RCC 7860 (cell line): ENCODE results near the gene SOWAHC.
A peak's percentile ranks its signal among the peaks of the same experiment; 100 is the strongest.
"Not testable (repeated sequence)": the region's sequence is repeated elsewhere in the genome, so short reads cannot be mapped to it uniquely, and the experiment has no call there.

ENCODE experiments used
- DNase-seq: peaks from one replicate; pipeline ENCODE4 v3.0.0-alpha.2; 2015; ENCODE audit warnings: low spot score
- FAIRE-seq: peaks from 2 replicates; lab custom pipeline; 2012; peaks lifted over from hg19 to GRCh38; lab: Jason Lieb, UNC

The SOWAHC gene

GRCh38 chr2:109613922-109614714 lies at the start of gene SOWAHC, which contains the start of gene SEPTIN10:
SOWAHC (plus strand) TSS chr2:109614364; CDS start chr2:109614490, 126 bp downstream.
SEPTIN10 (minus strand) TSS chr2:109613966; CDS start chr2:109613827, 139 bp downstream.
- no peak for FAIRE-seq

DNA sequence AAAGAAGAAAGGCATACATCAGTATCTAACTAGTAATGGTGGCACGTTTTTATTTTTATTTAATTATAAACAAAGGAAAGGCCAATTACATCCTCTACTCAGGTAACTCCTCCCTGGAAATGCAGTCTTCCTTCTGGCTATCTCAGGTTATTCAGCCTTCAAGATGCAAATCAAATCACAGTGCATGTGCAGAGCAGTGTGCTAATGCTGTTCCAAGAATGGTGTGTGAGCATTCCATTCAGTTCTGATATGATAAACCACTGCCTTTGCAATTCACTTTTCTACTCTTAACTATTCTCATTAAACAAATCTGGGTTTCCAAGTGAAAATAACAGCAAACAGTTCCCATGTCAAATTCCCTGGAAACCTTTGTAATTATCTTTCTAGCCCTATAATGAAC lies 38.8 kb upstream of the SOWAHC start:
- no peak for DNase-seq
- no peak for FAIRE-seq

More at GRCh38 chr2:109613922-109614714, at the start of gene SOWAHC, which contains the start of gene SEPTIN10:
- DNase-seq = peak; percentile 99

DNA sequence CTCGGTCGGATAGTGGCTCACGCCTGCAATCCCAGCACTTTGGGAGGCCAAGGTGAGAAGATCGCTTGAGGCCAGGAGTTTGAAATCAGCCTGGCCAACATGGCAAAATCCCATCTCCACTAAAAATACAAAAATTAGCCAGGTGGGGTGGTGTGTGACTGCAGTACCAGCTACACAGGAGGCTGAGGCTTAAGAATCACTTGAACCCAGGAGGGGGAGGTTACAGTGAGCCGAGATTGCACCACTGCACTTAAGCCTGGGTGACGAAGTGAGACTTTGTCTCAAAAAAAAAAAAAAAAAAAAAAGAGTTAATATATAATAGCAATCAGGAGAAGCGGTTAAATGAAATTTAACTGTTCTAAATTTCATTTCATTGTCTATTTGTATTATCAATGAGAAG lies 36.5 kb upstream of the SOWAHC start:
- not testable (repeated sequence) for FAIRE-seq

DNA sequence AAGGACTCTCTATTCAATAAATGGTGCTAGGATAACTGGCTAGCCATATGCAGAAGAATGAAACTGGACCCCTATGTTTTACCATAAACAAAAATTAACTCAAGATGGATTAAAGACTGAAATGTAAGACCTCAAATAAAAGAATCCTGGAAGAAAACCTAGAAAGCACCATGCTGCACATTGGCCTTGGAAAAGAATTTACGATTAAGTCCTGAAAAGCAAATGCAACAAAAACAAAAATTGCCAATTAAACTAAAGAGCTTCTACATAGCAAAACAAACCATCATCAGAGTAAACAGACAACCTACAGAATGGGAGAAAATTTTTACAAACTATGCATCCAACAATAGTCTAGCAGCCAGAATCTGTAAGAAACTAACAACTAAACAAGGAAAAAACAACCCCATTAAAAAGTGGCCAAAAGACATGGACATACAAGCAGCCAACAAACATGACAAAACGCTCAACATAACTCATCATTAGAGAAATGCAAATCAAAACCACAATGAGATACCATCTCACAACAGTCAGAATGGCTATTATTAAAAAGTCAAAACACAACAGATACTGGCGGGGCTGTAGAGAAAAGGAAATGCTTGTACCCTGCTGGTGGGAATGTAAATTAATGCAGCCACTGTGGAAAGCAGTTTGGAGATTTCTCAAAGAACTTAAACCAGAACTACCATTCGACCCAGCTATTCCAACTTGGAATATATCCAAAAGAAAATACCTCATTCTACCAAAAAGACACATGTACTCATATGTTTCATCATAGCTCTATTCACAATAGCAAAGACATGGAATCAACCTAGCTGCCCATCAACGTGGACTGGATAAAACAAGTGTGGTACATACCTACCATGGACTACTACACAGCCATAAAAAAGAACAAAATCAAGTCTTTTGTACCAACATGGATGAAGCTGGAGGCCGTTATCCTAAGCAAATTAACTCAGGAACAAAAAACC lies 31.0 kb upstream of the SOWAHC start:
- FAIRE-seq = no peak
- DNase-seq = no peak

More for the DNA sequence above, 36.5 kb upstream of the SOWAHC start:
- DNase-seq = not testable (repeated sequence)

DNA sequence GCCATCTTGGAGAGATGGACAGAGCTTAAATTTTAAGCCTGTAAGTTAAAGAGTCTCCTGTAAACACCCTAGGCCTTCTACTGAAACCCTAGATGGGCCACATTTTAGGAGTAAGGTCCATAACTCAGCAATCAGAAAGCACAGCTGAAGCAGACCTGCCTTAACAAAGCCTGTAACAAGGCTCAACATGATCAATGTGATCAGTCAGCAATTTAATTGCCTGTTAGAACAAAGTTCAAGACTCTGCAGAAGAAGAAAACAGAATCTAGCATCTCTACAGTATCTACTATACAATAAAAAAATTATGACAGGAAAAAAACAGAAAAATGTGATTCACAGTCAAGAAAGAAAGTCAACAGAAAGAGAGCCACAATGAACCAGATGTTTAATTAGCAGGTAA lies 27.5 kb upstream of the SOWAHC start:
- FAIRE-seq (no peak), DNase-seq (no peak)

GRCh38 chr2:109591206-109591605 lies 23.0 kb upstream of the SOWAHC start:
- FAIRE-seq (no peak), DNase-seq (no peak)

DNA sequence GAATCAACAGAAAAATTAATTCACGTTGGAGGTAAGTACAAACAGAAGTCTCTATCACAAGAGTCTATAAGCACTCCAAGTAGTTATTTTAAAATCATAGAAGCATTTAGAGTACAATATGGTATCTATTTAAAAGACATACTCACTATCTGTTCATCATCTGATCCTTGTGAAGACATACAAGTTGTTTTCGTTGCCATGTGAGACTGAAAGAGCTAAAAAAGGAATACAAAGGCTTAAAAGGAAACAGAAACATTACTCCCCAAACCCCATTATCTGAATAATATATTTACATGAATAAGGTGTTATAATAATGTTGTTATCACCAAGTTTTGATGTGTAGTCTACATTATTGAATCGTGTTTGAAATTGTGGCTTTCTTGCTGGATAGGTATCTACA lies 21.3 kb upstream of the SOWAHC start:
- DNase-seq = no peak

GRCh38 chr2:109594246-109594885 lies 19.8 kb upstream of the SOWAHC start:
- no peak for DNase-seq
- FAIRE-seq = no peak

More for the DNA sequence above, 21.3 kb upstream of the SOWAHC start:
- no peak for FAIRE-seq

- FAIRE-seq = no peak
These were observed 18.5 kb upstream of the SOWAHC start for GRCh38 chr2:109595644-109596043.

DNA sequence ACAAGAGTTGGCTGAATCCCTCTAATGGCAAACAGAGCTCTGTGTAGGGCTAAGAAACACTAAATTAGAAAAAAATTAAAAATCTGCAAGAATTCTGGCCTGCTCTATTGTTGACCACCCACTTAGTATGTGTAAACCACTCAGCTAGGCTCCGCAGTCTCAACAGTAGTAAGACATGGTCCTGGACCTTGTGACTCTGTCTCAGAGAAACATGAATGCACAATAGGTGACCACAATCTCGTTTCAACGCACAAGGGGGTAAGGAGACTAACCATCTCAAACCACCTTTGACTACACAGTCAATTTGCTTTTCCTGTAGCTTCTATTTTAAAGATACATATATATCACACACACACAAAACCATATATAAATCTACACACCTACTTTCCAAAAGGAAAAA lies 16.9 kb upstream of the SOWAHC start:
- FAIRE-seq = no peak
- DNase-seq = no peak

More at GRCh38 chr2:109595644-109596043, 18.5 kb upstream of the SOWAHC start:
- no peak for DNase-seq

DNA sequence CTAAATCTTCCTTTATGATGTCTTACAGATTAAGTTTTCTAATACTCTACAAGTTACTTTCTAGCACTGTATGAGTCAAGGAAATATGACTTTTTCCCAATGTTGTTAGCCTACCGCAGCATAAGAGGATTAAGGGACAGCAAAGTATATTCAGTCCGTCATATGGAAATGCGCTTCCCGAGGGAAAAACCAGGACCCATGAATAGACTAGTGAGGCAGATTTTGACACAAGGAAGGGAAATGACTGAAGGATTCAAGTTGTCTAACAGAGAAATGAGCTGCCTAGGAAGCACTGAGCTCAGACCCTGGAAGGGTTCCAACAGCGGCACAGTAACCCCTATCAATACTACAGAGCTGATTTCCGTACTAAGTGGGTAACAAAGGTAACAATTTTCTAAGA lies 12.4 kb upstream of the SOWAHC start:
- no peak for FAIRE-seq
- no peak for DNase-seq

- no peak for DNase-seq
- no peak for FAIRE-seq
These were observed 11.5 kb upstream of the SOWAHC start for GRCh38 chr2:109602617-109603188.

DNA sequence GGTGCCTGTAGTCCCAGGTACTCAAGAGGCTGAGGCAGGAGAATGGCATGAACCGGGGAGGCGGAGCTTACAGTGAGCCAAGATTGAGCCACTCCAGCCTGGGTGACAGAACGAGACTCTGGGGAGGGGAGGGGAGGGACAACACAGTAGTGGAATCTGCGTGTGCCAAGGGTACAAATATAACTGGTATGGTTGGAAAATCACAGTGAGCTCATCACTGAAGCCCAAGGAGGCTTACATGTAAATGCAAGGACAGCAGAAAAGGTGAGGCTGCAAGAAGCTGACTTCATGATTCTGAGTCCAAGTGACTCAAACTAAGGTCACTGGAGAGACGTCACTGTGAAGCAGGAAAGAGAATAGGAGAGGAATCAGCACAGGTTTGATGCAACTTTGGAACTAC lies 9.6 kb upstream of the SOWAHC start:
- DNase-seq (peak; percentile 96), FAIRE-seq (peak; percentile 87)

- FAIRE-seq (peak; percentile 78), DNase-seq (no peak)
These were observed 6.4 kb upstream of the SOWAHC start for GRCh38 chr2:109607766-109608165.

DNA sequence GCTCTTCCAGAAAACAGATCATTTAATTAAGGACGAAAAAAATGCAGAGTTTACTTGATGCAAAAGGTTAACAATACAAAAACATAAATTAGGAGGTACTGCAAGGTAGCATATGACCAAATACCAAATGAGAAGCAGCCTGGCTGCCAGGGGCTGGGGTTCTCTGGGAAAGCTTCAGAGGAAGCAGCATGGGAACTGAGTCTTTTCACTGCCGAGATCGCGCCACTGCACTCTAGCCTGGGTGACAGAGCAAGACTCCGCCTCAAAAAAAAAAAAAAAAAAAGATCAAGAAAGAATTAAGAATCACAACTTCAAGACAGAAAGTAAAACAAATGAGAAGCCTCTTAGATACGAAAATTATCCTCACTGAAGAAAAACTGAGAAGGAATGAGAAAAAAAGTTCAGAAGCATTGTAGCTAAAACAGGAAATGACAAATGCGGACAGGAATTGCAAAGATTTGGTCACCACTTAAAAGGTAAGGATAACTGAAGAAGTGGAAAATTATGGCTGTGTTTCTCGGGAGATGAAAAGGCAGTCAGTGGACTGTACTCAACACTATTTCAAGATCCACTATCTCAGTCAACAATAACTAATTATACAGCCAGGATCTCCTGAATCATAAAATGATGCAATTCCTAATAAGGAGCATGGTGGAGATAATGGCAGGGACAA lies 4.7 kb upstream of the SOWAHC start:
- FAIRE-seq = peak; percentile 79
- DNase-seq = peak; percentile 72

GRCh38 chr2:109611467-109612095 lies 2.6 kb upstream of the SOWAHC start:
- DNase-seq (no peak), FAIRE-seq (no peak)

- FAIRE-seq = no peak
- DNase-seq = no peak
These were observed 863 bp upstream of the SOWAHC start for GRCh38 chr2:109613081-109613921.
